HG02973 (cell line): ENCODE data around the gene SND1.

ENCODE experiments used
- ATAC-seq: cut with Tn5 transposase; IDR thresholded peaks from one replicate; pipeline ENCODE4 v1.9.1; 2021; ENCODE audit warnings: moderate library complexity; ENCODE audit not compliant: unreplicated experiment

The SND1 gene

GRCh38 chr7:127885843-127886242, 233.8 kb downstream of the SND1 start:
- ATAC-seq: no peak

- ATAC-seq: no peak
These were observed 234.3 kb downstream of the SND1 start for GRCh38 chr7:127886248-127886647.

DNA sequence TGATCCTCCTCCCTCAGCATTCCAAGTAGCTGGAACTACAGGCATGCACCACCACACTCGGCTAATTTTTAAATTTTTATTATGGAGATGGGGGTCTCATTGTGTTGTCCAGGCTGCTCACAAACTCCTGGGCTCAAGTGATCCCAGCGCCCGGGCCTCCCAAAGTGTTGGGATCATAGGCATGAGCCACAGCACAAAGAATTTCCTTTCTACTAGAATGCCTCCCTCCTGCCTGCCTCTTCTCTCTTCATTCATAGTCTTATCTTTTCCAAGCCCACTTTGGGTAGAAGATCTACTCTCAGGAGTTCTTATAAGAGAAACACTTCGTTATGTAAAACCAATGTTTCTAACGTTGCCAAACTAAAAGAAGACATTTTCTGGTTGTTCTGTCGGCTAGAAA, 235.1 kb downstream of the SND1 start:
- no peak for ATAC-seq

- no peak for ATAC-seq
These were observed 235.6 kb downstream of the SND1 start for GRCh38 chr7:127887631-127888030.

GRCh38 chr7:127888411-127888810, 236.4 kb downstream of the SND1 start:
- no peak for ATAC-seq

GRCh38 chr7:127888825-127889224, 236.8 kb downstream of the SND1 start:
- no peak for ATAC-seq

GRCh38 chr7:127889677-127890076, 237.7 kb downstream of the SND1 start:
- ATAC-seq: no peak

DNA sequence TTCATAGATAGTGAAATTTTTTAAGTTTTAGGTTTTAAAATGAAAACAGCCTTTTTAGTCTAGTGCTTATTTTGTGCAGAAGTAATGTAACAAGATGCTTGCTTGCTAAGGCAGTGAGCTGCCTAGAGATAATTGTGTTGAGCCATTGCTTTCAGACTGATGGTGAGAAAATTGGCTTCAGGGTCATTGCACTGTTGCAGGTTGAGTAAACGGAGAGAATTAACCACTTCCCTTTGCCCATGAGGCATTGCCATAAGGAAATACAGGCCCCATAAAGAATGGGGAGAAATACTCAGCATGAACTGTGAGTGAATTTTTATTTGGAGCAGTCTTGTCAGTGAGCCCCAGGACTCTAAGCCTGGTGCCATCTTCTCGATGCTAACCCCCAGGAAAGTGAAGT, 238.7 kb downstream of the SND1 start:
- ATAC-seq: no peak

- no peak for ATAC-seq
These were observed 239.2 kb downstream of the SND1 start for GRCh38 chr7:127891144-127891543.

- no peak for ATAC-seq
These were observed 240.0 kb downstream of the SND1 start for GRCh38 chr7:127891854-127892438.

GRCh38 chr7:127892488-127893314, 240.7 kb downstream of the SND1 start:
- no peak for ATAC-seq

DNA sequence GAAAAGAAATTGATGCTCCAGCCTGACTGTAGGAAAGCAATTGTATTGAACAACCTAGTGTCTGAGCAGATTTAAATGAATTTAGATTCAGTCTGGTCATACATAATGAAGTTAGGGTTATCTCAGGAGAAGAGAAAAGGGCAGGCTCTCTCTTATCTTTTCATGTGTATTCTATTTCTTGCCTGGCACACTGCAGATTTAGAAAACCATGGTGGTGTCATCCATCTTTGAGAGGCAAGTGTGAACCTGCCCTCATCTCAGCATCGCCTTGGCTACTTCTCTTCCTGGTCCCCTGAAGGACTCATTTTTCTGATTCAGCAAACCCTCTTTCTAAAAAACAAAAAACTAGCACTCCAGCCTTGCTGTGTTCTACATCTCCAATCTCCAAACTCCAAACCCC, 241.6 kb downstream of the SND1 start:
- ATAC-seq: no peak

DNA sequence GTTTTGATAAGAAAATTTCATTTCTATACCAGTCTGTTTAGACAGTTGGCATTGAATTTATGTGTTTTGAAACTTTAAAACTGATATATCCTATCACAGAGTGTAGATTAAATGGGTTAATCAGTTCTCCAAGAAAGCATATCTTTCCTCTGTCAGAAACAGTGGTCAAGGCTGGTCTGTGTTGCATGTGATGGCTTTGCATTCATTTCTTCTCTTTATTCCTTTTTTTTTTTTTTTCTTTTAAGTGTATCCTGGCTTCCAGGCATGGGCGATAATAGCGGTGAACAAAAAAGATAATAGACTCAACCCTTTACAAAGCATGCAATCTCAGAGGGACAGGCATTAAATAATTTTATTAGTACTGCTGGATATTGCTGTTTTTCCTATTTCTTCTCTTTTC, 242.6 kb downstream of the SND1 start:
- no peak for ATAC-seq

DNA sequence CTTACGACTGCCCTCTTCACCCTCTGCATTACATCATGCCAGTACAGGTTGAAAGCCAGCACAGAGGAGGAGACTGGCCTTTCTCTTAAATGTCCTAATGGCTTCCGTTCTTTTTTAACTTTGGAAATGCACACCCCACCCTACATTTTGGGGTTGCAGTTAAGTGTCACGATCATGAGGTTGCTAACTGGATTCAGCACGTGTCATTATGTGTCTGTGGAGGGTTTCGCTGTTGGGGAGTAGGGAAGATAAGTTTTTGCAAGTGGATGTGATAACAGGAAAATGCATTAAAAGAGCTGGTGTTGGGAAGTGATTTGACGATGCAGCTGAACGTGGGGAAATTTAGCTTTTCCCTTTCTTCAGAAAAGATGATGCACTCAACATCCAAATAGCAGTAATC, 243.4 kb downstream of the SND1 start:
- no peak for ATAC-seq

DNA sequence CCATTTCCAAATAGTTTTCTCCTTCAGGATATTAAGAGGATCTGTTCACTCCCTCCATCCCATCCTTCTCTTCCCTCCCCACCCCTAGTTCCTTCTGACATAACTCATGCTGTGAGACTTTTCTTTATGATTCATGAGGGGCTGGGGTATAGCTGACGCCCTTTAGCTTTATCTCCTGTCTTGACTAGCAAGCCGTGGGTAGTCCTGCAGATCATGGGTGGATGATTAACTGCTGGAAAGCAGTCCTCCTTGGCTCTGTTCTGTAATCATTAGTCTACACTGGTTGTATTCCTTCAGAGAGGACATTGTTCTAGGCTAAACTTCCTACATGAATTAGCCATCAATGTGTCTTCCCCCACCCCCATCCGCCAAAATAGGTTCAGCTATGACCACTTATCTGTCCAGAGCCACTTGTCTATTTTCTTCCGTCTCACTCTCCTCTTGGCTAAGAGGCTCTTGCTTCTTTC, 243.9 kb downstream of the SND1 start:
- ATAC-seq: no peak

DNA sequence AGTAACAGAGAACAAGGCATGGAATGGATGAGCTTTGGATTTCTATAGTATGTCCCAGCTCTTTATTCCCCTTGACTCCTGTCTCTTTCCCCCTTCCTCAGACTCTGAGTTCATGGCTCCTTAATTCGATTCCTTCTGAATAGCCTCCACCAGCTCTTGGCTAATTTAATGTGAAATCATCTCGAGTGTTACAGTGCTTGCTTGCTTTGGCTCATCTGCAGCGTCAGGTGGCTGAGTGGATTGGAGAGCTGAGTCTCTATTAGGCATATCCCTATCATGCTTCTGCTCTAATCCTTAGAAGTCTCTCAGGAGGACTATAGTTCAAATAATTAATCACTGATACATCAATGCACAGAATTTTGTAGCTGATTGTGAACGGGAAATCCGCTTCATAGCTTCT, 244.7 kb downstream of the SND1 start:
- ATAC-seq: no peak

DNA sequence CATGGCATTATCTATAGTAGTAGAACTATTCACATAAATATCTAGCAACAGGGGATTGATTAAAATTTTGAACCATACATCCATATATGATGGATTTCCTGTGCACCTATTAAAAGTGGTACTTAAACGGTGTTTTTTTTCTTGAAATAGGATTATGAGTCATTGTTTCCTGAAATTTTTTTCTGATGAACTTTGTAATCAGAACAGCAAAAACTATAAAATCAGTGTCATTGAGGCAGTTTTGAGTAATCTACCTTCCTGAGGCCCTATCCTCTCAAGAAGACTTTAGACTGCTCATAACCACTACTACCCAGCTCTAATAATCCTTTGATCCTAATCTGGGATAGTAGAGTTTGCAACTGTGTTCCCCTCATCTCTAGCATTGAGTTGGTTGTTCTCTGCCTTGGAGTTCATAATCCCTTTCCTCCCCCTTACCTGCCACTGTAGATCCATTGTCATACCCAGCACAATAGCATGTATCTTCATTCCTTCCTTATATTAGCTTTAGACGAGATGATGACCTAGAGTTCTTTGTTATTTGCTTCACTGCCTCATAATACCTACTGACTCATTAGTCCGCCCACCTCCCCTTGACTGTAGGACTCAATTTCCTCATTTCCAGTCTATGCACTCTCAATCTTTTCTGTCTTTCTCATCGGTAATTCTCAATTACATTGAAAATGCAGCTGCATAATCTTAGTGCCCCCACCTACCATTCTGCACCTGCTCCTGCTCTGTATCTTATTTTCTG, 245.9 kb downstream of the SND1 start:
- ATAC-seq: no peak

DNA sequence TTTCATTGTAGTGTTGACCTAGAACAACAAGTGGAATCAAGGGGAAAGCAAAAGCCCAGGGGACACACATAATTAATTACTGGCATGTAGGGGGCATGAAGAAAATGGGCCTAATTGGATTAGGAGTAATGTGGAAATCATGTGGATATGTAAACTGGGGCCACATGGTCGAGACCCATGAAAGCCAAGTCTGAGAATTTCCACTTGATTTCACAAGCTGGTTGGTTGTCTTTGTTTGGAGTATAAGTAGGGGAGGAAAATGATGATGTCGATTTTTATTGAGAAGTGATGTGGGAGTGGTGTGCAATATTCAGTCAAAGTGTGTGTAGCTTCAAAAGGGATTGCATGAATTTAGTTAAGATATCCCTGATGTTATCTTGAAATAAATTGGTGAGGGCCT, 247.4 kb downstream of the SND1 start:
- no peak for ATAC-seq

GRCh38 chr7:127900141-127900540, 248.1 kb downstream of the SND1 start:
- ATAC-seq: no peak

GRCh38 chr7:127900732-127901685, 249.0 kb downstream of the SND1 start:
- no peak for ATAC-seq
